Adrenal gland (tissue), 5 donors: ENCODE measurements around the gene MAGI1.

ENCODE experiments used
- CTCF ChIP-seq, 6 experiments: fragments of 450-650 bp in 4 of 6; fragments of 200-600 bp in 2 of 6; sonication (generic) in 1 of 6; IDR thresholded peaks; 1 replicate in 5 of 6; 2 replicates in 1 of 6; pipeline versions ENCODE4 v1.5.1 to v1.8.0; 2016 to 2021; ENCODE audit warnings: antibody characterized with exemption in 6 of 6, mild to moderate bottlenecking in 2 of 6, moderate library complexity in 1 of 6
- POLR2A ChIP-seq, 2 donors: fragments of 450-650 bp; IDR thresholded peaks; one replicate each; pipeline ENCODE4 v1.6.1; 2017; ENCODE audit warnings: antibody characterized with exemption in 2 of 2, mild to moderate bottlenecking in 2 of 2, moderate library complexity in 1 of 2
- donor health status: DM: no; HTN: no; CAD: no.

DNA sequence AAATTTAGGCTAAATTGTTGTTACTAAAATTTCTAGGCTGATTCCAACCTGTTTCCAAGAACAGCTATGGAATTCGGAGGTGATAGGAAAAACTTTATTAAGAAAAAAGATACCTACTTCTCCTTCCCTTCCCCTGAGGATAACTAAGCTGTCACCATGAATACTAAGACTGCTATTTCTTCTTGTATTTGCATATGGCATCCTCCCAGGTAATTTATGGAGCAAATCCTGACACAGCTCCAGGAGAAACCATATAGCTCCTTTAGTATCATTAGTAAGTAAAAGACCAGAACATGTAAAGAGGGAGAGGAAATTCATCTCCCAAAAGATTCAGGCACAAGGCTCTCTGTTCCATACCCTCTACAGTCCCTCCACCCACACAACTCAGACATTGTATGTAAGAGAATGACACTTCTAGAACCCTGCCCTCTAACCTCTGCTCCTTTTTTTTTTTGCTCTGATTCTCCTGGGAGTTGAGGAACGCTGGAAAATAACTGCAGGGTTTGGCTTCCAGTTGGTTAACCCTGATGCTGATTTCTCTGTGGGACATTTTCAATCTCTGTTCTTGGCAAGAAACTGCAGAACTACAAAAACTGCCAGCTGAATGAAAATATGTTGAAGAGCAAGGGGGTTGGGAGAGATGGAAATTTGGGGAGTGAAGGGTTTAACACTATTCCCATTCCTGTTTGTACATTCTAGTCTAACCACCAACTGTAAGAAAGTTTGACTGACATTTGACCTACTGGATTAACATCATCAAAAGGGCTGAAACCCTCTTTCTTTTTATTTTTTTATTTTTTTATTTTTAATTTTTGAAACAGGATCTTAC, 14.2 kb upstream of the MAGI1 start:
- TF ChIP-seq CTCF (IDR thresholded peaks at IDR 0.05) (no peak), POLR2A (IDR thresholded peaks at IDR 0.05) (no peak)
